Measurements from ENCODE around the gene CPT1C.
"Not testable (repeated sequence)": the region's sequence is repeated elsewhere in the genome, so short reads cannot be mapped to it uniquely, and the experiment has no call there.

CPT1C gene

DNA sequence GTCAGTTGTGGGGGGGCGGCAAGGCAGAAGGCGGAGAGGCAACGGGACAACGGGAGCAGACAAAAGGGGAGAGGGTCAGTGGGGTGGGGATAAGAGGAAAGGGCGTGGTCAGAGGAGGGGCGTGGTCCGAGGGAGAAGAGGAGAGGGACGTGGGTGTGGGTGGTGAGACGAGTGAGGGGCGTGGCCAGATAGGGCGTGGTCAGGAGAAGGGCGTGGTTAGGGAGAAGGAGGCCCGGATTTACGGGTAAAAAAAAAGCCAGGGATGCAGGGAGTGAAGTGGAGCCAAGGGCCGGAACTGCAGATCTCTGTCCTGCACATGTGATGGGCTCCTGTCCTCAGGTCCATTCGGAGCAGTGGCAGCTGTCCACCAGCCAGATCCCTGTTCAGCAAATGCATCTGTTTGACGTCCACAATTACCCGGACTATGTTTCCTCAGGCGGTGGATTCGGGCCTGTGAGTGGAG is 21.5 kb downstream of the CPT1C start:
- peak; percentile 34 for DNase-seq

- DNase-seq: no peak
Measured at GRCh38 chr19:49713236-49713845, 22.4 kb downstream of the CPT1C start.

DNA sequence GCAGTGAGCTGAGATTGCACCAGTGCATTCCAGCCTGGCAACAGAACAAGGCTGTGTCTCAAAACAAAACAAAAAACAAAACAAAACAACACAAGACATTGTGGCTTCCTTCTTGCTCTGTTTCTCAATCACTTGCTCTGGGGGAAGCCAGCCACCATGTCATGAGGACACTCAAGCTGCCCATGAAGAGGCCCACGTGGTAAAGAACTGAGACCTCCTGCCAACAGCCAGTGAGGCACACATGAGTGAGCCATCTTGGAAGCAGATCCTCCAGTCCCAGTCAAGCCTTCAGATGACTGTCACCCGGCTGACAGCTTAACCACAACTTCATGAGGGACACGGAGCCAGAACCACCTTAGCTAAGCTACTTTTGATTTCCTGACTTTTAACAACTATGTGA is 25.2 kb downstream of the CPT1C start:
- DNase-seq: no peak

DNA sequence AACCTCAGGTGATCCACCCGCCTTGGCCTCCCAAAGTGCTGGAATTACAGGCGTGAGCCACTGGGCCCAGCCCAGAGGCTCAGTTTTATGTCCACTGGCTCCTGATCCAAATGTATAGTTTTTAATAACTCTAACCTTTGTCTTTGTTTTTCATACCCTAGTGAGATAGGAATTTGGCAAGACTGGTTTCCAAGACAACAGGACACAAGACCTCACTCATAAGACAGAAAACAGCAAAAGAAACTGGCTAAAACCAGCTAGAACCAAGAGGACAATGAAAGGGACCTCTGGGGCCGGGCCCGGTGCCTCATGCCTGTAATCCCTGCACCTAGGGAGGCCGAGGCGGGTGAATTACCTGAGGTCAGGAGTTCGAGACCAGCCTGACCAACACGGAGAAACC is 27.6 kb downstream of the CPT1C start:
- no peak for DNase-seq

DNA sequence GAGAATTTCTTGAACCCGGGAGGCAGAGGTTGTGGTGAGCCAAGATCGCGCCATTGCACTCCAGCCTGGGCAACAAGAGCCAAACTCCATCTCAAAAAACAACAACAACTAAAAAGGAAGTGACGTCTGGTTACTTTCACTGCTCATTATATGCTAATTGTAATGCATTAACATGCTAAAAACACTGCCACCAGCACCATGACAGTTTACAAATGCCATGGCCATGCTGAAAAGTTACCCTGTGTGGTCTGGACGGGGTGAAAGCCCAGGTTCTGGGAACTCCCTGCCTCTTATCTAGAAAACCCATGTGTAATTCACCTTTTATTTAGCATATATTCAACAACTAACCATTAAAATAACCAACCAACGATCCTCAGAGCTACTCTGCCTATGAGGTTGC is 28.1 kb downstream of the CPT1C start:
- no peak for DNase-seq

DNA sequence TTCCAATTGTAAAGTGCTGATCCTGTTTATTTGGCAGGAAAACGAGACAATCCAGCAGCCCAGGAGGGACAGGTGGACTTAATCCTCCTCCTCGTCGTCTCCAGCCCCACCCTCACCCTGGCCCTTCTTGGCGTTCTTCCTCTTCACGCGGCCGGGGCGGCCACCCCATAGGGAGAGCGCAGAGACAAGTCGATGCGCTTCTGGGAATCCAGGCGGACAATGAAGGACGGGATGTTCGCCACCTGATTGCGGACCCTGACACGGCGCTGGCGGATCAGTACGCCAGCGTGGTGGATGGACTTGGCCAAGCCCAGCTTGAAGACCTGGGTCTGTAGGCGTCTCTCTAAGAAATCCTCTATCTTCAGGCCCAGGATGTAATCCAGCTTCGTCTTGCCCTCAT is 28.5 kb downstream of the CPT1C start:
- DNase-seq: not testable (repeated sequence)

DNA sequence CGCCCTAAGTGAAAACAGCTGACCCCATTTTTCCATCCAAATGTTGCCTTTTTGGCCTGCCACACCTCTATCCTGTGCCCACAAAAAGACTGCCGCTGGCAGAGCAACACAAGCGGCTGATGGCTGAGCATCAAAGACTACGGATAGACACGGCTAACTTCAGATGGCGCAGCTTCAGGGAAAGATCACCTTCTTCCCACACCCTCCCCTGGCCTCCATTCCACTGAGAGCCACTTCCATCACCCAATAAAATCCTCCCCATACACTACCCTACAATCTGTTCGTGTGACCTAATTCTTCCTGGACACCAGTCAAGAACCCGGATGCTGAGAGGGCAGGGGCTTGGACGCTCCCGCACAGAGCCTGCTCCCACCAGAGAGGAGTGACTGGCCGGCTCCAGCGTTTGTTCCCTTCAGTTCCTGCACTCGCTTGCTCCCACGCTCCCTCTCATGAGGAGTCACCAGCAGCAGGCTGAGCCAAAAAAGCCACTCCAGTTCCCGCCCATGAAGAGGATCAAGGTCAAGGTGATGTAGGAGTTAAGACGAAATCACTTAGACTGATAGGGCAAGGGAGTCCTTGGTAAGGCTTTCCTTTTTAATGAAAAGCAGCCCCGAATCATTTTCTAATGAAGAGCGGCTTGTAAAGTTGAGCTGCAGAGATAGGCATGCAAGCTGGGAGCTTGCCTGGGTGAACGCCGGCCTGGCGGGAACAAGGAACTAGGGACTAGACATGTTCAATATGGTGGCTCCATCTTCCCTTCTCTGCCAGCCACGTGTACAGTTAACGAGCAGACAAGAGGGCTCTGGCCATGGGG is 36.5 kb downstream of the CPT1C start:
- no peak for DNase-seq

- DNase-seq: no peak
Measured at GRCh38 chr19:49730166-49730565, 39.2 kb downstream of the CPT1C start.

- DNase-seq: no peak
Measured at GRCh38 chr19:49738268-49738667, 47.4 kb downstream of the CPT1C start.

- no peak for DNase-seq
Measured at GRCh38 chr19:49739098-49739497, 48.2 kb downstream of the CPT1C start.

GRCh38 chr19:49739933-49740332 is 49.0 kb downstream of the CPT1C start:
- no peak for DNase-seq

DNA sequence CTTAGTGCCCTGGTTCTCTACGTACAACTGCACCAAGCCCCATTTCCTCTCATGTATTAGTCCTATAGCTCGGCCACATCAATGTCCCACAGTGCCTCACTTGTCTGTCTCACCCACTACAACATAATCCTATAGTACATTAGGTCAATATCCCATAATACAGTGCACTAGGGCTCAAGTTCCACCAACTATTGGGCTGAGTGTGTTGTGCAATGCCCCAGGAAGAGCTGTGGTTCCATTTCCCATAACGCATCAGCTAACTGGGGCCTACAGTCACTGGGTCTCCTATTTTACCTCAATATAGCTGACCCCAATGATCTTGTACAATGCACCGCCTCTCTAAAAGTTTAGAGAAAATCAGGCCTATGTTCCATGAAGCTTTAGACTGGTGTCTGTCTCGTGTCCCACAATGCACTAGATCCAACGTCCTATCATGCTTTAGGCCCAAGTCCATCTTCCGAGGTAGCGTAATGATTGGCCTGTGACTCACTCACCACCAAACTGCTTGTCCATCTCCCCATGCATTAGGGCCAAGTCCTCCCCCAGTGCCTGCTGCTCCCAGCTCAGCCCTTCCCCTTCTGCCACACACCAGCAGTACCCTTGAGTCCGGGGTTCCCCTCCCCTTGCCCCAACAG is 50.4 kb downstream of the CPT1C start:
- DNase-seq: no peak

DNA sequence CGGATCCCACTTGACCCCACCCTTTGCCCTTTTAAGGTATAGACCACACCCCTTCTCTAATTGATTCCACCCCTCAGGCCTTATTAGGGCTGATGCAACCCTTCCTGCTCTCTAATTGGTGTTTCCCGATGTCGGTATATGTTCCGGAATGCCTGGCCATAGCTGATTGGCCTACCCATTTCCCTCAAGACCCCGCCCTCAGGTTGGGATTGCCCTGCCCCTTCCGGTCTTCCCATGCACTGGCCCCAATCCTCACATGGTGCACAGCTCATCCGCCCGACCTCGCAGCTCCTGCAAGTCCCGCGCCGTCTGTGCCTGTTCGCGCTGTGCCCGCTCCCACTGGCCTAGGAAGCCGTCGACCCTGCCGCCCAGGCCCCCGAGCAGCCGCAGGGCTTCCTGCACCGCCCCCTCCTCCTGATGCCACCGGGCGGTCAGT is 54.0 kb downstream of the CPT1C start:
- DNase-seq: no peak

DNA sequence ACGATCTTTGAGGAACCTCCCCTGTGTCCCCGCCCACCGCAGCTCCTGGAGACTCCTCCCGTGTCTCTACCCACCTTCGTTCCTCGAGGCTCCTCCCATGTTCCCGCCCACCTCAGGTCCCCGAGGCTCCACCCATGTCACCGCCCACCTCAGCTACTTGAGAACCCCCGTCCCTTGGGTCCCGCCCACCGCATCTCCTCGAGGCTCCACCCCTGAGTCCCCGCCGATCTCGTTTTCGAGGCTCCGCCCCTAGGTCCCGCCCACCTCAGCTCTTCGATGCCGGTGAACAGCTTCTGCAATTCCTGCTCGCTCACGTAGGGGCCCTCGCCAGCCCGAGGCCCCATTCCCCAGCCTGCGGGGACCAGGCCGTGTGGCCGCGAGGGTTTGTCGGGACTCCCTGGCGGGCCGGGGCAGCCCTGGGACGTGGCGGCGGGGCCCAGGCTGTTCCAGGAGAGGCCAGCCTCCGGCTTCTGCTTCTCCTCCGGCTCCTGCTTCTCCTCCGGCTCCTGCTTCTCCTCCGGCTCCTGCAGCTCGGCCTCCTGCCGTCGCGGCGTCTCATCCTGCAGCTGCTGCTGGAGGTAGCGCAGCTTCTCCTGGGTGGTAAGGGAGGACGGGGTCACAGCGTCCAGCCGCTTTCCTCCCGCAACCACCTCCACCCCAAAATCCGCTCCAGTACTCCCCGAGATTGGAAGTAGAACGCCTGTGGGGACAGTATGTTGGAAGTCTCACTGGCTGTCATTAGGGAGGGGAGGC is 55.5 kb downstream of the CPT1C start:
- peak; percentile 85 for DNase-seq

GRCh38 chr19:49749055-49749716 is 58.3 kb downstream of the CPT1C start:
- DNase-seq: no peak

- DNase-seq: no peak
Measured at GRCh38 chr19:49749771-49750170, 58.9 kb downstream of the CPT1C start.

GRCh38 chr19:49752701-49753100 is 61.8 kb downstream of the CPT1C start:
- DNase-seq: no peak

DNA sequence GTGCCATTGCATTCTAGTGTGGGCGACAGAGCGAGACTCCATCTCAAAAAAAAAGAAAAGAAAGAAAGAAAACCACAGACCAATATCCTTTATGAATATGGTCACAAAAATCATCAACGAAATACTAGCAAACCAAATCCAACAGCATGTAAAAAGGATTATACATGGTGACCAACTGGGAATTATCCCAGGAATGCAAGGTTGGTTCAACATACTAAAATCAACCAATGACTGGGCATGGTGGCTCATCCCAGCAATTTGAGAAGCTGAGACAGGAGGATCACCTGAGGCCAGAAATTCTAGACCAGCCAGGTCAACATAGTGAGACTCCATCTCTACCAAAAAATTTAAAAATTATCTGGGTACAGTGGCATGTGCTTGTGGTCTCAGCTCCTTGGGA is 65.0 kb downstream of the CPT1C start:
- no peak for DNase-seq

DNA sequence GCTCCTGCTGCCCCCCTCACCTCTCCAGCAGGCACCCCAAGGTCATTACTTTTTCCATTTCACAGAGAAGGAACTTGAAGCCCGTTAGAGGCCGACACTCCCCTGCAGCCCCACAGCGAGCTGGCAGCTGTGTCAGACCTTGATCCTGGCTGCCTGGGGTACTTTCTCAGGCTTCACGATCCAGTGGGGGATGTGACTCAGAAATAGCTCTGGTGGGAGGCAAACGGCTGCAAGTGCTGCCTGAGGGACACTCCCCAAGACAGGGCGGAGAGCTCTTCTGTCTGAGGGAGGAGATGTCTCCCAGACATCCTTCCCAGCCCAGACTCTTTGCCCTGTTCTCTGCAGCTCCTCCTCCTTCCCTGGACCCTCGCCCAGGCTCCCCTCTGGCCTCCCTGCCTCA is 67.4 kb downstream of the CPT1C start:
- DNase-seq: no peak

DNA sequence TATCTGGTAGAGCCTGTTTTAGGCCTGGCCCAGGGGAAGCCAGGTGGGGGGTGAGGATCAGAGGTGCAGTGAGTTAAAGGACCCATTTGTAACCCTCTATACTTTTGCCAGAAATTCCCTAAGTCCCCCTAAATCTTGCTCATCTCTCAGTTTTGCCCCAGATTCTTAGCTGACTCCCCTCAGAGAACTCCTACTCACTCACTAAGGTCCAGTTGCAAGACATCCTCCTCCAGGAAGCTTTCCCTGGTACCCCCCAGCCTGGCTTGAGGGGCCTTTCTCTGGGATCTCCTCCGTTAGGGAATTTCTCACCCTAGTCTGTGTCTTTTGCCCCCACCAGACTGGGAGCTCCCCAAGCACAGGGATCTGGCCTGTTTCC is 70.3 kb downstream of the CPT1C start:
- no peak for DNase-seq

GRCh38 chr19:49761625-49762311 is 70.9 kb downstream of the CPT1C start:
- no peak for DNase-seq

- no peak for DNase-seq
Measured at GRCh38 chr19:49763230-49763629, 72.3 kb downstream of the CPT1C start, which contains the start of gene TSKS. Gene TSKS, minus strand, starts transcription at chr19:49763306. Its CDS starts 59 bp downstream, at chr19:49763247.
